B cell (primary cell): ENCODE measurements around the gene FRMD3. TPM values are rescaled to one million over a fixed set of nuclear protein-coding genes. Genes with fewer than 3 reads are reported as not detected.

Experiments used
- ATAC-seq: fragments of 200-7000 bp; cut with Tn5 transposase; one replicate; pipeline ENCODE4 v1.10.0; 2021; ENCODE audit warnings: low read depth, mild to moderate bottlenecking, moderate number of reproducible peaks, moderate library complexity
- CTCF ChIA-PET: fragments of 350-600 bp; sonication (Branson Sonifier 250); formaldehyde crosslinking; loops from one replicate; lab custom pipeline; 2021; ENCODE audit warnings: antibody characterized with exemption, inconsistent platforms; lab: Charles Lee
- POLR2A ChIA-PET: fragments of 350-600 bp; sonication (Branson Sonifier 250); formaldehyde crosslinking; loops from one replicate; lab custom pipeline; 2021; ENCODE audit warnings: antibody characterized with exemption; lab: Charles Lee
- DNase-seq: peaks from one replicate; pipeline ENCODE4 v3.0.0; 2013
- H2AFZ ChIP-seq: 2 replicates; pipeline ENCODE4 v1.6.1; 2012; ENCODE audit warnings: mild to moderate bottlenecking, low read depth, low read length; ENCODE audit not compliant: insufficient read depth, poor library complexity, severe bottlenecking
- H3K27ac ChIP-seq, 2 donors: 1 replicate in 1 of 2; 2 replicates in 1 of 2; pipeline ENCODE4 v1.5.1; 2012 to 2013; ENCODE audit warnings: low read length in 2 of 2, mild to moderate bottlenecking in 2 of 2, moderate library complexity in 1 of 2
- H3K27me3 ChIP-seq, 4 experiments: fragments of 200-600 bp in 1 of 4; sonication (generic) in 1 of 4; replicated peaks in 1 of 4; 1 replicate in 2 of 4; 2 replicates in 2 of 4; pipeline versions ENCODE4 v1.6.1 to v1.7.0; 2013 to 2016; ENCODE audit warnings: low read length in 3 of 4, mild to moderate bottlenecking in 2 of 4, mixed read lengths in 1 of 4, moderate library complexity in 1 of 4; ENCODE audit not compliant: insufficient read depth in 4 of 4, control insufficient read depth in 3 of 4; ENCODE audit errors: control extremely low read depth in 1 of 4
- H3K36me3 ChIP-seq, 2 experiments: replicated peaks in 1 of 2; 1 replicate in 1 of 2; 2 replicates in 1 of 2; pipeline versions ENCODE4 v1.6.1 to v1.7.1; 2013; ENCODE audit warnings: low read length in 1 of 2; ENCODE audit not compliant: insufficient read depth in 2 of 2, control insufficient read depth in 1 of 2; ENCODE audit errors: control extremely low read depth in 1 of 2, extremely low read depth in 1 of 2
- H3K4me1 ChIP-seq, 2 donors: fragments of 200-600 bp in 1 of 2; sonication (generic) in 1 of 2; 1 replicate in 1 of 2; 2 replicates in 1 of 2; pipeline versions ENCODE4 v1.5.1 to v1.6.1; 2013 to 2017; ENCODE audit warnings: low read length in 2 of 2; ENCODE audit not compliant: control insufficient read depth in 2 of 2, insufficient read depth in 2 of 2
- H3K4me2 ChIP-seq: replicated peaks from 2 replicates; pipeline ENCODE3; 2012; ENCODE audit warnings: mild to moderate bottlenecking, low read depth, low read length; ENCODE audit not compliant: poor library complexity, severe bottlenecking
- H3K4me3 ChIP-seq, 5 experiments: fragments of 200-600 bp in 1 of 5; sonication (generic) in 1 of 5; 1 replicate in 3 of 5; 2 replicates in 2 of 5; pipeline versions ENCODE4 v1.5.1 to v1.7.0; 2011 to 2016; ENCODE audit warnings: low read length in 4 of 5, mild to moderate bottlenecking in 4 of 5, low read depth in 2 of 5, control low read depth in 1 of 5, moderate library complexity in 1 of 5; ENCODE audit not compliant: insufficient read depth in 1 of 5; ENCODE audit errors: control extremely low read depth in 1 of 5, extremely low read depth in 1 of 5
- H3K79me2 ChIP-seq: fragments of 200-600 bp; sonication (generic); one replicate; pipeline ENCODE4 v1.6.0; 2016; ENCODE audit warnings: low read length; ENCODE audit not compliant: control insufficient read depth, insufficient read depth
- H3K9ac ChIP-seq: fragments of 200-600 bp; sonication (generic); 2 replicates; pipeline ENCODE4 v1.6.1; 2017; ENCODE audit warnings: mild to moderate bottlenecking, low read length, moderate library complexity
- H3K9me3 ChIP-seq, 3 donors: one replicate each; pipeline versions ENCODE4 v1.6.1 to v1.7.1; 2013; ENCODE audit warnings: low read length in 2 of 3; ENCODE audit not compliant: control insufficient read depth in 2 of 3, insufficient read depth in 1 of 3; ENCODE audit errors: control extremely low read depth in 1 of 3
- H4K20me1 ChIP-seq: 2 replicates; pipeline ENCODE4 v1.6.0; 2012; ENCODE audit warnings: mild to moderate bottlenecking, low read length; ENCODE audit not compliant: insufficient read depth, control insufficient read depth, poor library complexity, severe bottlenecking
- H3K27ac Mint-ChIP-seq: one replicate; pipeline ENCODE4 v1.8.0; 2021; ENCODE audit warnings: mixed read lengths
- H3K27me3 Mint-ChIP-seq: one replicate; pipeline ENCODE4 v1.8.0; 2021; ENCODE audit warnings: mixed read lengths
- H3K4me1 Mint-ChIP-seq: one replicate; pipeline ENCODE4 v1.8.0; 2021; ENCODE audit warnings: mixed read lengths
- H3K4me3 Mint-ChIP-seq: one replicate; pipeline ENCODE4 v1.8.0; 2021; ENCODE audit warnings: mixed read lengths
- H3K9me3 Mint-ChIP-seq: one replicate; pipeline ENCODE4 v1.8.0; 2022; ENCODE audit warnings: mixed read lengths; ENCODE audit not compliant: insufficient read depth
- EZH2 ChIP-seq: IDR thresholded peaks from 2 replicates; pipeline ENCODE4 v1.6.1; 2012; ENCODE audit warnings: borderline replicate concordance, low read depth, mild to moderate bottlenecking, moderate library complexity, low read length; ENCODE audit not compliant: insufficient read depth, poor library complexity, severe bottlenecking
- WGBS: methylation state at CpG from one replicate; pipeline ENCODE4 v1.1.5; 2013; ENCODE audit warnings: missing lambda C conversion rate; ENCODE audit not compliant: insufficient coverage; 5-methylcytosine and 5-hydroxymethylcytosine counted together
- intact Hi-C: fragments of 100-400 bp; cut with micrococcal nuclease; formaldehyde crosslinking; loops from one replicate; pipeline ENCODE4 v1.10.0; 2022
- polyA plus RNA-seq: library from polyadenylated mRNA; depleted of rRNA; stranded (reverse); fragments of >200 nt; gene quantifications from 2 replicates; pipeline ENCODE4 v1.2.3, GENCODE V29; 2012
- total RNA-seq, 2 donors: library from RNA; stranded (reverse); fragments of 120-200 nt in 1 of 2; gene quantifications; 1 replicate in 1 of 2; 2 replicates in 1 of 2; pipeline versions ENCODE4 v1.2.3 to v1.2.4, GENCODE V29; 2013 to 2022
- TF ChIP-seq, protein P1 (sequence below): fragments of 200-600 bp; IDR thresholded peaks from one replicate; pipeline ENCODE4 v1.8.0; 2022; ENCODE audit warnings: antibody characterized with exemption, mild to moderate bottlenecking

Gene FRMD3
- total and polyA plus RNA-seq, 2 donors (not counting 1 experiment from before 2014, with no cell fraction given): 0.37 to 0.49 TPM

- ATAC-seq (no peak), DNase-seq (no peak)
- H3K36me3 ChIP-seq: no peaks in the 10 kb centered on the region
- H2AFZ ChIP-seq: no peak overlapping the region
- H3K27ac Mint-ChIP-seq: no peak overlapping the region
- no peak overlapping the region for H3K4me3 ChIP-seq
- H3K27ac ChIP-seq: no peak overlapping the region
- no peaks in the 10 kb centered on the region for H3K9me3 Mint-ChIP-seq
- no peaks in the 10 kb centered on the region for H3K79me2 ChIP-seq
- no peaks in the 10 kb centered on the region for H3K4me1 Mint-ChIP-seq
- H3K9ac ChIP-seq: no peak overlapping the region
- intact Hi-C loops: no loop called here
- POLR2A ChIA-PET: no interaction called here
- WGBS: no CpG with 5 or more reads among the region's 2 CpGs
- no peaks in the 10 kb centered on the region for H3K4me1 ChIP-seq
- no peaks in the 10 kb centered on the region for H3K27me3 ChIP-seq
- no peaks in the 10 kb centered on the region for H4K20me1 ChIP-seq
- CTCF ChIA-PET: no interaction called here
- TF ChIP-seq EZH2: no peak
- TF ChIP-seq, protein P1, sequence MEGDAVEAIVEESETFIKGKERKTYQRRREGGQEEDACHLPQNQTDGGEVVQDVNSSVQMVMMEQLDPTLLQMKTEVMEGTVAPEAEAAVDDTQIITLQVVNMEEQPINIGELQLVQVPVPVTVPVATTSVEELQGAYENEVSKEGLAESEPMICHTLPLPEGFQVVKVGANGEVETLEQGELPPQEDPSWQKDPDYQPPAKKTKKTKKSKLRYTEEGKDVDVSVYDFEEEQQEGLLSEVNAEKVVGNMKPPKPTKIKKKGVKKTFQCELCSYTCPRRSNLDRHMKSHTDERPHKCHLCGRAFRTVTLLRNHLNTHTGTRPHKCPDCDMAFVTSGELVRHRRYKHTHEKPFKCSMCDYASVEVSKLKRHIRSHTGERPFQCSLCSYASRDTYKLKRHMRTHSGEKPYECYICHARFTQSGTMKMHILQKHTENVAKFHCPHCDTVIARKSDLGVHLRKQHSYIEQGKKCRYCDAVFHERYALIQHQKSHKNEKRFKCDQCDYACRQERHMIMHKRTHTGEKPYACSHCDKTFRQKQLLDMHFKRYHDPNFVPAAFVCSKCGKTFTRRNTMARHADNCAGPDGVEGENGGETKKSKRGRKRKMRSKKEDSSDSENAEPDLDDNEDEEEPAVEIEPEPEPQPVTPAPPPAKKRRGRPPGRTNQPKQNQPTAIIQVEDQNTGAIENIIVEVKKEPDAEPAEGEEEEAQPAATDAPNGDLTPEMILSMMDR: no peak
- no peak overlapping the region for H3K4me3 Mint-ChIP-seq
- H3K27me3 Mint-ChIP-seq: no peaks in the 10 kb centered on the region
- H3K9me3 ChIP-seq: no peaks in the 10 kb centered on the region
- H3K4me2 ChIP-seq: no peak overlapping the region
Observed at GRCh38 chr9:83367326-83367725, 170.9 kb downstream of the FRMD3 start.

GRCh38 chr9:83362341-83362995 lies 175.7 kb downstream of the FRMD3 start:
- H3K4me3 Mint-ChIP-seq: no peak overlapping the region
- no peak overlapping the region for H3K27ac ChIP-seq
- H3K4me3 ChIP-seq: no peak overlapping the region
- H3K9ac ChIP-seq: no peak overlapping the region
- H3K4me2 ChIP-seq: no peak overlapping the region
- H3K4me1 ChIP-seq: no peaks in the 10 kb centered on the region
- intact Hi-C loops: no loop called here
- H3K27me3 ChIP-seq: no peaks in the 10 kb centered on the region
- ChIA-PET CTCF (interaction anchor here (1.4 kb wide), 1 partner anchor 13 kb away, joined by 3 read pairs; no protein-coding TSS in a partner anchor), POLR2A (no interaction called here)
- H2AFZ ChIP-seq: no peak overlapping the region
- no peaks in the 10 kb centered on the region for H3K79me2 ChIP-seq
- H3K9me3 ChIP-seq: no peaks in the 10 kb centered on the region
- DNase-seq: no peak
- ATAC-seq: no peak
- no peaks in the 10 kb centered on the region for H4K20me1 ChIP-seq
- no peaks in the 10 kb centered on the region for H3K4me1 Mint-ChIP-seq
- H3K9me3 Mint-ChIP-seq: no peaks in the 10 kb centered on the region
- no peaks in the 10 kb centered on the region for H3K36me3 ChIP-seq
- H3K27me3 Mint-ChIP-seq: no peaks in the 10 kb centered on the region
- H3K27ac Mint-ChIP-seq: no peak overlapping the region
- TF ChIP-seq, protein P1: no peak
- TF ChIP-seq EZH2: no peak
